Measurements from ENCODE around the gene C15orf40. TPM values are rescaled to one million over a fixed set of nuclear protein-coding genes. Genes with fewer than 3 reads are reported as not detected.
"Not testable (repeated sequence)": the region's sequence is repeated elsewhere in the genome, so short reads cannot be mapped to it uniquely, and the experiment has no call there.

C15orf40 gene
- total RNA-seq, 1 donor from 2014 or later = 23.1 TPM

DNA sequence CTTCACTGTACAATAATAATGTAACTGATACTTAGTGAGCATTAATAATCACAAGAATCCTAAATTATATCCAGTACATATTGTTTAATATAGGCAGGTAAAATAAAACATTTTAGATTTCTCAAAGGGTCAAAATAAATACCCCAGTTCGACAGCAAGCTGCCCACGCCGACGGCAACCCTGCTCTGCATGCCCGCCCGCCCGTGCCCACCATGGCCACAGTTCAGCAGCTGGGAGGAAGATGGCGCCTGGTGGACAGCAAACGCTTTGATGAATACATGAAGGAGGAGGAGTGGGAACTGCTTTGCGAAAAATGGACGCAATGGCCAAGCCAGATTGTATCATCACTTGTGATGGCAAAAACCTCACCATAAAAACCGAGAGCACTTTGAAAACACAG is 32.7 kb upstream of the C15orf40 start:
- Mint-ChIP-seq H3K27ac (ENCODE audit: unreplicated experiment) (no peak overlapping the region), H3K9me3 (no peaks in the 10 kb centered on the region), H3K36me3 (ENCODE audit: low read depth) (peaks cover 28% of the 10 kb centered on the region), H3K4me3 (no peak overlapping the region), H3K27me3 (ENCODE audit: low read depth) (no peaks in the 10 kb centered on the region), H3K4me1 (no peaks in the 10 kb centered on the region)
- no peak for DNase-seq (ENCODE audit: low read depth, low spot score)
- TF ChIP-seq, protein P1, sequence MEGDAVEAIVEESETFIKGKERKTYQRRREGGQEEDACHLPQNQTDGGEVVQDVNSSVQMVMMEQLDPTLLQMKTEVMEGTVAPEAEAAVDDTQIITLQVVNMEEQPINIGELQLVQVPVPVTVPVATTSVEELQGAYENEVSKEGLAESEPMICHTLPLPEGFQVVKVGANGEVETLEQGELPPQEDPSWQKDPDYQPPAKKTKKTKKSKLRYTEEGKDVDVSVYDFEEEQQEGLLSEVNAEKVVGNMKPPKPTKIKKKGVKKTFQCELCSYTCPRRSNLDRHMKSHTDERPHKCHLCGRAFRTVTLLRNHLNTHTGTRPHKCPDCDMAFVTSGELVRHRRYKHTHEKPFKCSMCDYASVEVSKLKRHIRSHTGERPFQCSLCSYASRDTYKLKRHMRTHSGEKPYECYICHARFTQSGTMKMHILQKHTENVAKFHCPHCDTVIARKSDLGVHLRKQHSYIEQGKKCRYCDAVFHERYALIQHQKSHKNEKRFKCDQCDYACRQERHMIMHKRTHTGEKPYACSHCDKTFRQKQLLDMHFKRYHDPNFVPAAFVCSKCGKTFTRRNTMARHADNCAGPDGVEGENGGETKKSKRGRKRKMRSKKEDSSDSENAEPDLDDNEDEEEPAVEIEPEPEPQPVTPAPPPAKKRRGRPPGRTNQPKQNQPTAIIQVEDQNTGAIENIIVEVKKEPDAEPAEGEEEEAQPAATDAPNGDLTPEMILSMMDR (conservative IDR thresholded peaks at IDR 0.05) = no peak

DNA sequence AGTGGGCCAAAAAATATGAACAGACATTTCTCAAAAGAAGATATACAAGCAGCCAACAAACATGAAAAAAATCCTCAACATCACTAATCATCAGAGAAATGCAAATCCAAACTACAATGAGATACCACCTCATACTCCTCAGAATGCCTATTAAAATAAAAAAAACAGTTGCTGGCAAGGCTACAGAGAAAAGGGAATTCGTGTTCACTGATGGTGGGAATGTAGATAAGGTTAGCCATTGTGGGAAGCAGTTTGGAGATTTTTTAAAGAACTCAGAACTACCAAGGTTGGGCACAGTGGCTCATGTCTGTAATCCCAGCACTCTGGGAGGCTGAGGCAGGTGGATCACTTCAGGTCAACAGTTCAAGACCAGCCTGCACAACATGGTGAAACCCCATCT is 27.8 kb upstream of the C15orf40 start:
- Mint-ChIP-seq H3K9me3 (peaks cover 3% of the 10 kb centered on the region), H3K36me3 (ENCODE audit: low read depth) (peaks cover 36% of the 10 kb centered on the region), H3K4me1 (no peaks in the 10 kb centered on the region), H3K27ac (ENCODE audit: unreplicated experiment) (no peak overlapping the region), H3K27me3 (ENCODE audit: low read depth) (no peaks in the 10 kb centered on the region), H3K4me3 (no peak overlapping the region)
- DNase-seq (ENCODE audit: low read depth, low spot score) = no peak
- TF ChIP-seq, protein P1 (conservative IDR thresholded peaks at IDR 0.05) = no peak

DNA sequence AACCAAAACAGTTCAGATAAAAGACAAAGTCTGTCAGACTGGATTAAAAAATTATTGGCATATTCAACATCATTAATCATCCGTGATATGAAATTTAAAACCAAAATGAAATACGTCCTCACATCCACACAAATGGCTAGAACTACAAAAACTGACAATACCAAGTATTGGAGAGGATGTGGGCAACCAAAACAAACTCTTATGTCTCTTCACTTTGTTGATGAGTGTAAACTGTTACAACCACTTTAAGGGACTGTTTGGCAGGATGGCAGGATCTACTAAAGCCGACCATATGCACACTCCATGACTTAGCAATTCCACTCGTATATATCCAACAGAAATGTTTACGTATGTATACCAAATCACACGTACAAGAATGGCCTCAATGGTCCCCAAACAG is 24.8 kb upstream of the C15orf40 start:
- Mint-ChIP-seq H3K27ac (ENCODE audit: unreplicated experiment) (no peak overlapping the region), H3K36me3 (ENCODE audit: low read depth) (peaks cover 36% of the 10 kb centered on the region), H3K27me3 (ENCODE audit: low read depth) (no peaks in the 10 kb centered on the region), H3K4me1 (no peaks in the 10 kb centered on the region), H3K9me3 (peaks cover 5% of the 10 kb centered on the region), H3K4me3 (no peak overlapping the region)
- no peak for DNase-seq (ENCODE audit: low read depth, low spot score)
- TF ChIP-seq, protein P1 (conservative IDR thresholded peaks at IDR 0.05) = no peak

DNA sequence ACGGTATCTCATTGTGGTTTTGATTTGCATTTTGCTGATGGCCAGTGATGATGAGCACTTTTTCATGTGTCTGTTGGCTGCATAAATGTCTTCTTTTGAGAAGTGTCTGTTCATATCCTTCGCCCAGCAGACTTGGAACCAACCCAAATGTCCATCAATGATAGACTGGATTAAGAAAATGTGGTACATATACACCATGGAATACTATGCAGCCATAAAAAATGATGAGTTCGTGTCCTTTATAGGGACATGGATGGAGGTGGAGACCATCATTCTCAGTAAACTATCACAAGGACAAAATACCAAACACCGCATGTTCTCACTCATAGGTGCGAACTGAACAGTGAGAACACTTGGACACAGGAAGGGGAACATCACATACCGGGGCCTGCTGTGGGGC is 19.8 kb upstream of the C15orf40 start:
- DNase-seq (ENCODE audit: low read depth, low spot score); H3K9me3 Mint-ChIP-seq; H3K27me3 Mint-ChIP-seq (ENCODE audit: low read depth); H3K27ac Mint-ChIP-seq (ENCODE audit: unreplicated experiment); H3K4me3 Mint-ChIP-seq; H3K4me1 Mint-ChIP-seq: not testable (repeated sequence)
- H3K36me3 Mint-ChIP-seq (ENCODE audit: low read depth) = peaks cover 24% of the 10 kb centered on the region

DNA sequence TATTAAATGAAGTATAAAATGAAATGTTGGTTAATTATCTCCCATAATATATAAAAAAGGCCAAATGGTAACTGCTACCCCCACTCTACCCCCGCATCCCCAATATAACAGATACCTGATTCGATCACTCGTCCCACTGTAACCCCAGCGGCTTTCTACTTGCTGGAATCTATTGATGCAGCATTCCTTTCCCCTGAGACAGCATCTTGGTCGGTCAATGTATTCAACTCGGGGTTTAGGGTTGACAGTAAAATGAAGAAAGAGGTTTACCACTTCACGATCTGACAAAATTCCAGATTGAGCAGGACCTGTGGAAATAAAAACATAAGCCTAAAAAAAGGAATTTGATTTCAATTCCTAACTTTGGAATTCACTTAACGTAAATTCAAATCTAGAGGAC is 18.6 kb upstream of the C15orf40 start:
- no peak overlapping the region for H3K27ac Mint-ChIP-seq (ENCODE audit: unreplicated experiment)
- TF ChIP-seq, protein P1 (conservative IDR thresholded peaks at IDR 0.05) = no peak
- no peak for DNase-seq (ENCODE audit: low read depth, low spot score)
- H3K36me3 Mint-ChIP-seq (ENCODE audit: low read depth) = peaks cover 24% of the 10 kb centered on the region
- no peak overlapping the region for H3K4me3 Mint-ChIP-seq
- no peaks in the 10 kb centered on the region for H3K27me3 Mint-ChIP-seq (ENCODE audit: low read depth)
- H3K4me1 Mint-ChIP-seq = no peaks in the 10 kb centered on the region
- H3K9me3 Mint-ChIP-seq = peaks cover 4% of the 10 kb centered on the region

DNA sequence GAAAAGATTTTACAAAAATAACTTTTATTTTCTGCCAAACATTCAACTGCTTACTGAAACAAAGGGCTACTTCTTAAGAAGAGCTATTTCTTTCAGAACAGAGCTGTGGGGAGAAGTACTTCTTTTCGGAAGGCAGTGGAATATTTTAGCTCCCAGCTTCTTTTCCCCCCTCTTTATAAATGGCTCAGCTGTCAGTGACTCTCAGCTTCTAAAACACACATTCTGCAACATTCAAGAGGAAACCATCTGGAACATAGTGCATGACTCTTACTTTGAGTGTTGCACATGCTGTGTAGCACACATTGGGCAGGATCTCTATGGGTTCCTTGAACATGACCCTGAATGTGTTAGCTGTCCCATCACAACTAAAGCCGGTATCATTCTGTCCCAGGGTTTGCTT is 7.0 kb upstream of the C15orf40 start:
- no peak for DNase-seq (ENCODE audit: low read depth, low spot score)
- TF ChIP-seq, protein P1 (conservative IDR thresholded peaks at IDR 0.05) = no peak
- Mint-ChIP-seq H3K9me3 (no peaks in the 10 kb centered on the region), H3K27me3 (ENCODE audit: low read depth) (no peaks in the 10 kb centered on the region), H3K36me3 (ENCODE audit: low read depth) (peaks cover 12% of the 10 kb centered on the region), H3K27ac (ENCODE audit: unreplicated experiment) (no peak overlapping the region), H3K4me3 (no peak overlapping the region), H3K4me1 (peaks cover 9% of the 10 kb centered on the region)
